ENCODE results near the gene OSM.

GRCh38 chr22:30260682-30261081 is 6.0 kb downstream of the OSM start:
- TF ChIP-seq CTCF (IDR thresholded peaks at IDR 0.05), result no peak
- no peak for TF ChIP-seq POLR2A (IDR thresholded peaks at IDR 0.05)
